ENCODE measurements around the gene PVALB.

The PVALB gene

DNA sequence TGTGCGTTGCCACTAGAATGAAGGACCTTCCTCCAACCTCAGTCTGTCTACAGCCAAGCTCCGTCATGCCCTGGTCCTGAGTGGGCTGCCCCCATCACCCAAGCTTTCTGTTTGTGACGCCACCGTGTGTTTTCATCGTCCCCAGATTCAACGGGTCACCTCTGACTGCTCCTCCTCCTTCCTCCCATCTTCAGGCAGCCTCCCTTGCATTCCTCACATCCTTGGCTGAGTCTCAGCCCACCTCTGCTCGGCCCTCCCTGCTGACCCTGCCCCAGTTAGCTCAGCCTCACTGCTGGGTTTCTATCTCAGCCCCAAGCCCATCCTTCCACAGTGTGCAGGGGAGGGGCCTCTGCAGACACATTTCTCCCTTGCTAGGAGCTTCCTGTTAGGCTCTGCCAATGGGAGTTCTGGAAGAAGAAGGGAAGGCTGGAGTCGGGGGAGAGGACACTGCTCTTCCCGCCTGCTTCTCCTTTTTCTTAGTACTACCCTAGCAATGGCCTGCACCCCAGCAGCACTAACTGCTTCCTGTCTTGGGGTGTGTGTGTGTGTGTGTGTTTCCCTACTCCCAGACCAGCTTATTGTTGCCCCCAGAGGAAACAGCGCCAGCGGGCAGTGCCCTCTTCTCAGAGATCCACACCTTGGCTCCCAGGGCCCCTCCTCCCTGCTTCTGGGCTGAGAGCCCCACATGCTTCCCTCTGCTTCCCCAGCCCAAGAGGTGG, 46.2 kb downstream of the PVALB start:
- no peak for DNase-seq

DNA sequence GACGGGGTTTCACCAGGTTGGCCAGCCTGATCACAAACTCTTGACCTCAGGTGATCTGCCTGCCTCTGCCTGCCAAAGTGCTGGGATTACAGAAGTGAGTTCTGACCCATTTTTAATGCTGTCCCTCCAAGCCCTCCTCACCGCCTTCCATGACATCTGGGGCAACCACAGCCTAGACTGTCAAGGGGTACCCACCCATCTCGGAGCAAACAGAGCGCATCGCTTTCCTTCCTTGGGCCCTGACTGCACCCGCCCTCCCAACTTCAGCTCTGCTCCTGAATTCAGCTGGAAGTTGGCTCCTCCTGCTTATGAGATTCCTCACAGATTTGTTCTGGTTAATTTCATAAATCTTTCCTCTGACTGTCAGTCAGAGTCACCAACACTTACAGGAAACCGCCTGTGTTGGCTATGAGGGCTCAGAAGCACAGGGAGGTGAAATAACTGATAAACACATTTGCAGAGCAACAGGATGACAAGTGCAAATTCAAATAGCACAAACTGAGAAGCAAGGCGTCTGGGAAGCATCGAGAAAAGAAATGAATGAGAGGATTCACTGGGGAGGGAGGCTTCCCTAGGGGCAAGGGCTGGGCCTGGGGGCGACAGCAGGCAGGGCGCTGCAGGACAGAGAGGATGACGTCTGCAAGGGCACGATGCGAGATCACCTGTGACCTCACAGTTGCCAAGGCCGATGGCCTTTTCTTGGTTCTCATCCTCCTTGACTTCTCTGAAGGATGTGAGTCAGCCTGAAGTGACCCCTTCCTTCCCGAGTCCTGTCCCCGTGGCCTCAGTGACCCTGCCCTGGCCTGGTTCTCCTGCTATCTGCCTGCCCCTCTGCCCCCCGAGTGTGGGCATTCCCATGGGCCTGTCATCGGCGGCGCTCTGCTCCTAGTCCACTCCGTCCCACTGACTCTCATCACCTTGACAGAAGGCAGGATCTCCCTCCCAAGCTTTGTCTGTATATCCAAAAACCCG, 47.0 kb downstream of the PVALB start:
- no peak for DNase-seq

DNA sequence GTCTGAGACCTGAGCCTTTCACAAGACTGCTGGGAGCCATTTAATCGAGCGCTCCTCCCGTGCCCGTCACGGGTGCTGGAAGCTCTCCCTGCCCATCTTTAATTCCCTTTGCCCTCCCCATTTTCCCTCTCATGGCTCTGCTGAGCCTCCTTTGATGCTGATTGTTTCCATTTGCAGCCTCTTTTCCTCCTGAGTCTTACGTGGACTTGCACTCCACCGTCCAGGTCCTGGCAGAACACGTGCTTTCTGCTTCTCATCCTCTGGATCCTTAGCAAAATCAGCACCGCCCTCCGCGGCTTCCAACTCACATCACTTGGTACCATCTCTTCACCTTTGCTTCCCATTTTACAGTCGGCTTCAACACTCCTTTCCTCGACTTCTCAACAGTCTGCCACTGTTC, 48.2 kb downstream of the PVALB start:
- no peak for DNase-seq

DNA sequence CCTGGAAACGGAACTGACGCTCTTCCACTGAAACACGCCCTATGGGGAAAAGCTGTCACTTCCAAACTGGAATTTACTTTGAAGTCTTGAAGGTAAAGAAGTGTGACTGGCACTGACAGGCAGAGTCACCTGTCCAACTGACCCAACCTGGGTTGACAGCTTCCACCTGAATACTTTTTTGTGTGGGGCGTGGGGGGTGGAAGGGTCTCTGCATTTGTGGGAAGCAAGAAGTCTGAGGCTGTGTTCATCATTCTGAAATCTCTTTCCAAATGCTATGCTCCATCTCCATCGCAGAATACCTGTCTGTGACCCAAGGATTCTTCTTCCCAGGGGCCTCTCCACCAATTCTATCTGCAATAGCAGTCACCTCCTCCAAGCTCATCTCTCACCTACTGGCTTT, 48.7 kb downstream of the PVALB start:
- DNase-seq = no peak

DNA sequence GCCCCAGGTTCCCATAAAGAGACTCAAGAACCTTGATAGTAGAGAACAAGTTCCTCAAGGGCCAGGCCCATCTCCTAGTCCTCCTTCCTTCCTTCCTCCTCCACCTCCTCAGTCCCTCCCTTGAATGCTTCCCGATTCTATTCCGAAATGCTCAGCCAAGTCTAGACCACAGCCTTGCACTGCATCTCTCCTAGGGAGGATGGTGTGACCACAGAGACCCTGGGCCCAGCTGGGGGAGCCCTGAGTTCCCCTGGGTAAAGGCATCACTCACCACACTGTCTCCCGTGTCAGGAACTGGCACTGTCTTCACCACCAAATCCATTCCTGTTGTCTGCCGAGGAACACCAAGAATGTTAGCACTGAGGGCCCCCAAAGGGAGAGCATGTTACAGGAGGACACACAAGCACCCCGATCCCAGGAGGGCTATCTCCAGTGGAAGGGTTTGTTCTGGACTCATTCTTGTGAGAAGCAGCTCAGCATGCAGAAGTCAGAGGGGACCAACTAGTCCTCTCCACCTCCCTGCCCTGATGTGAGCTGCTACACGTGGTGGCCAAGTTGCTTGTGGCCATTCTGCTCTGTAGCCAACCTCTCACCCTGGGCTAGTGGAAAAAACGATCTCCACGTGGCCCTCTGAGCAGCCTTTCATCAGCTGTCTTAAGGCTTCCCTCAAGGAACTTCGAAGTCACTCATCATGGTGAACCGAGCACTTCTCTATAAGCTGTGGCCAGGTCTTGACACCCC, 49.6 kb downstream of the PVALB start:
- no peak for DNase-seq

DNA sequence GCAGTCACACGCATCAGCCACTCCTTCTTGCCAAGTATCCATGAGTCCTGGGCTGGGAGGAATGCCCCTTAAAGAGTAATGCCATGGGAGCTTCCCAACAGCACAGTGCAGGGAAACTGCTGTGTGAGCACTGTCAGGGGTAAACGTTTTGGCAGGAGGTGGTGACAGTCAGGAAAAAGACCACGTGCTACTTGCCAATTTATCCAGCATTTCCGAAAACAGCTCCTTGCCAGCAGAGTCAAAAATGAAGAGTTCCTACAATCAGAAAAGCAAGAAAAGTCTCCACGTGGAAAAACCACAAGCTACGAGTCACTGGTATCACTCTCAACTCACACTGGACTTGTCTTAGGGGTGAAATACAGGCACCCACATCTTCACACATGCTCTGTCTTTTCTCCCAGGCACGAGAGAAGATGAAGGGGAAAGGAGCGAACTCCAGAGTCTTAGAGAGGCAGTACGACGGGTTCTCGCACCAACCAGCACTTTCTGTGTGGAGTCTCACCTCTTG, 50.8 kb downstream of the PVALB start:
- no peak for DNase-seq

DNA sequence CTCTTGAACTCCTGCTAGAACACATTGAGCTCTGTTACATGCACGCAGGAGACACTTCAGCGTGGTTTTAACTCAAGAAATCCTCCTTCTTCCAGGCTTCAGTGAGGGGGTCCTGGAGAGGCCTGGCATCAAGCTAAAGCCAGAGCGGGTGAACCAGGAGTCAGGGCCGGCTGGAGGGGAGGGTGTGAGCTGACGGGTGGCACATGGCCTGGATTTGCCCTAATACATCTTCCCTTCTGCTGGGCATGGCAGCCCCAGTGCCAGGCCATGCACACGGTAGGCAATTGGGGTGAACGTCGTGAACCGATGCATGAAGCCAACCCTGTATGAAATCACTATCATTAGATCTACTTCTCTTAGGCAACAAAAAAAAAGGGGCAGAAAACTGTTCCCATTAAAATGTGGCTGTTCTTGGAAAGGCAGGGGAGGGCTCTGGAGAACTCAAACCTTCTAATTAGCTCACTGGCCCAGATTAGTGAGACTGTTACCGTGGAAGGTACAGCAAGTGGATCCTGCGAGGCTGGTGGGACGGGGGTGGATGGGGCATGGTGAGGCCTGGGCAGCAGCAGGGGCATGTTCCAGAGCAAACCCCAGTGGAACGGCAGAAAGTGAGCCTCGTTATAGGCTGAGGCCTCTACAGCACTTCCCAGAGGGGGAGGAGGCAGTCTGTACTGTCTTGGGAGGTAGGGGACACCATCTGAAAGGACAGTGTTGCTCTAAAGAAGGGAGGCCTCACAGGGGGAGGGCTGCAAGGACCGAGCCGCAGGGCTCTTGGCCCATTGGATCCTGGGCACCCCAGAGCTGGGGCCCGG, 51.5 kb downstream of the PVALB start:
- no peak for DNase-seq

DNA sequence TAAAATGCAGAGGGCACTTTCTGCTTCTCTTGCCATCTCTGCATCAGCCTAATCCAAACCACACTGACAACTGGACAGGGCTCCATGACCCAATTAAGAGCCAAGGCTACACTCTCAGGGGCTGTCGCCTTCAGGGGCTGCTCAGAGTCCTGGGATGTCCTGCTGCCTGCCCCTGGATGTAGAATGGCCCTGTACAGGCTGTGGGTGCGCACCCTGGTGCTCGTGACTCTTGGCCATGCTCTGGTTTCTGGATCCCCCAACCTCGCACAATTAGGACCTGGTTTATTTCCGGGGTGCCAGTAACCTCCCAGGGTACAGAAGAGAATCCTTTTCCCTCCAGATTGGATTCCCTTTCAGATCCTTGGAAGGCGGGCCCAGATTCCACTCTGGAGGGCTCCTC, 52.2 kb downstream of the PVALB start:
- no peak for DNase-seq

DNA sequence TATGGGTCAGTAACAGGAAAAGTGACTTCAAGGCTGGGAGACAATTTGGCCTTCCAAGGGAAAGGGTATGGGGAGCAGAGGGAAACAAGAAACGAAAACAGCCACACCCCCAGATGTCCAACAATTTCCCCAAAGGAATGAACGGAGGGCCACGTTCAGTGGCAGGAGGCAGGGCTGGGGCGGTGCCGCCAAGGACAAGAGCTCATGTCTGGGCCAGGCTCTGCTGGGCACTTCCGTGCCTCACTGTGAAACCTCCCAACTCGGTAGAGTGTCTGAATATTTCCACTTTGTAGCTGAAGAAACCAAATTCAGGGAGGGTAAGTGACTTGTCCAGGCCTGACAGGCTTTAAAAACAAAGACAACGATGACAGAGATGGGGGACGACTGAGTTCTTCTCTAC, 52.8 kb downstream of the PVALB start:
- DNase-seq = no peak

DNA sequence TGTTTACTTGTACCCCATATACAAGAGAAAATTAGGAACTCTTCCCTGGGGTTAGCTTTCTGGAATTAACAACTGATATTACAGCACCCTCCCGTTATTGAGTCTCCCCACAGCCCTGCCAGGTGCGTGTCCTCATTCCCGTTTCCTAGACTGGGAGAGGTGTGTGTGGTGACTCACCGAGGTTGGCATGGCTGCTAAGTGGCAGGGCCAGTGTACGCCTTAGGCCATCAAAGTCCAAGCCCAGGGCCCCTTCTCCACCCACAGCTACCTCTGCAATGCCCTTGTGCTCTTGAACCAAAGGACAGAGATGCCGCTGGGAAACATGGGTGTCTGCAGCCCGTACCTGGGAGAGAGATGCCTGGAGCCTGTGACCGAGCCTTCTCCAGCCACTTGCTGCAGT, 53.3 kb downstream of the PVALB start:
- no peak for DNase-seq

DNA sequence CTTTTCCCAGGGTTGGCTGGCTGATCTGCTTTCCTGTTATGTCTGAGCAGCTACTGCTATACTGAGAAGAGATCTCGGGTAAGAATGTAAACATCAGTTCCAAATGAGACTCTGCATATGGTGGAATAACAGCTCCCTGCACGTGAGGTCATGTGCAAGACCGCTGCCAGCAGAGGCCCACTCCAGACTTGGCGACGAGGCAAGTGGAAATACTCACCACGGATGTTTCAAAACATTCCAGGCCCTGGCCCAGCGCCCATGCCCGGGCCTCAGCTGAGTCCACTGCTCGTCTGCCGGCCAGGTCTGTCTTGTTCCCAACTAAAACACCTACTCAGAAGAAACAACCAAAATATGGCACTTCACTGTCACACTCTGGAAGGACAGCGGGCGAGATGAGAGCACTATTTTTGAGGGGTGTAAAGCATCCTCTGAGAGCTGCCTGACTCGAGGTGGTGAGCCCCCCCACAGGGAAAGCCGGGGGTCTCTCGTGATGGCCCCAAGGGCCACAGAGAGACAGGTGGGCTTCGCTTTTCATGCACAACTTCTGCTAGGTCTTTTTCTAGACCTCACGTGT, 54.1 kb downstream of the PVALB start:
- no peak for DNase-seq

DNA sequence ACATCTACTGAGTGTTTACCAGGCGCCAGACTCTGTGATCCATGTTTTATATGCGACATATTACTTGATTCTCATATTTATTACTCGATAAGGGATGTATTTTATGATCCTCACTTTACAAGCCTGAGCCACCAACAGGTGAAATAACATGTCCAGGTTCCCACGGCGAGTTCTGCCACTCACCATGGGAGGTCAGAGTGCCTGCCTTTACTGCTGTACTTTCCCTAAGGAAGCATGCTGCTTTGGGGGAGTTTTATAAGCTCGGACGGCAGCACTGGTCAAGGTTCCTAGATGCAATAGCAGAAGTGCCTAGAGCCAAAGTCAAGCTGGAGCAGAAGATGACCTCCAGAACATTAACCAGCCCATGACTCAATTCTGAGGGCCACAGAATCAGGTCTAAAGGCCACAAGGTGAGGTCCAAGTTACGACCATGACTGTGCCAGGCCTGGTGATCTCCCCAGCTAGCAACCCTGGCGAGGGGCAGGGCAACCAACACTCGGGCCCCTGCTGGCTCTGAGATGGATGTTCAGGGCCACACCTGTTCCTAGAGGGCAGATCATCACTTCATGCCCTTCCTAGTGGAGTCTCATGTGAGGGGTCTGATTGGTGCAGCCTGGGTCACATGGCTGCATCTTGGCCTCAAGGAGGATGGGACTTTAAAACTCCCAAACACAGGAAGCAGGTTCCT, 55.1 kb downstream of the PVALB start:
- no peak for DNase-seq

DNA sequence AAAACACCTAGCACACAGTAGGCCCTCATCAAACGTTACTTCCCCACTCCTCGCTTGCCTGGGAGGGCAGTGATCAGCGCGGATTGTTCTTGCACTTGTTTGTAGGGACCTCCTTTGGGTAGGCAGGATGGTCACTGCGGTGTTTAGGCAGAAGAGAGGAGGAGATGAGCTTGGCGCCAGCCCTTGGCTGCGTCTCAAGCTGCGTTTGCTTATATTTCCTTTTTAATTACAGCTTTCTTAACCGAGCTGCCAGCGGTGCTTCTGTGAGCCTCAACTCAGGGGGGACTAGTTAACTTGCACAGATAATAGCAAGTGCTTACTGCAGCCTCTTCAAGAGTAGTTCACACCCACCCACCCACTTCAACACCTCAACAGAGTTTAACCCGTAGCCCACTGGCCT, 56.0 kb downstream of the PVALB start:
- no peak for DNase-seq

DNA sequence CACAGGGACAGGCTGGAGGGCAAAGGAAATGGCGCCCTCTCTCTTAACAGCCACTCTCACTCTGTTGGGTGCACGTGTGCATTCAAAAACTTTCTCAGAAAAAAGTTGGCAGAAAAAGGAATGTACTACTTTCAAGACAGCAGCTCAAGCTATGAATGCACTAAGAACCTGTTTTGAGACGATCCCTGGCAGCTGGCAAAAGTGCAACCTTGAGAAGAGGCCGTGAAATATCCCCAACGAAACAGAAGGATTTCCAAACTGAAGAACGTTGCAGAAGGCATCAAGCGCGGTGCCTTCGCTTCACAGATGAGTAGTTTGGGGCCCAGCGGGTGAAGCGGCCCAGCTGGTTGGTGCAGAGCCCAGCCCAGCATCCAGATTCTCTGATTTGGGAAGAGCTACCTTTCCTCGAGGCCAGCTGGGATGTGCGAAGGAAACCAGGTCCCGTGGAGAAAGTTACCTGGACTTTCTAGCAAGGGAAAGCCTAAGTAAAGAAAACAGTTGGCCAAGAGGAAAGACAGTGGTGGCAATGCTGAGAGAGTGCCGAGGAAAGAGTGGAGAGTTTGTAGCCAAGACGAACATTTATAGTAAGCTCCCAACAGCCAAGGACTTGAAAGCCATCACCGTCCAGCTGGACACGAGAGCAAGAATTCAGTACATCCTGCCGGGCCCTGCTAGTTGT, 57.2 kb downstream of the PVALB start:
- no peak for DNase-seq

DNA sequence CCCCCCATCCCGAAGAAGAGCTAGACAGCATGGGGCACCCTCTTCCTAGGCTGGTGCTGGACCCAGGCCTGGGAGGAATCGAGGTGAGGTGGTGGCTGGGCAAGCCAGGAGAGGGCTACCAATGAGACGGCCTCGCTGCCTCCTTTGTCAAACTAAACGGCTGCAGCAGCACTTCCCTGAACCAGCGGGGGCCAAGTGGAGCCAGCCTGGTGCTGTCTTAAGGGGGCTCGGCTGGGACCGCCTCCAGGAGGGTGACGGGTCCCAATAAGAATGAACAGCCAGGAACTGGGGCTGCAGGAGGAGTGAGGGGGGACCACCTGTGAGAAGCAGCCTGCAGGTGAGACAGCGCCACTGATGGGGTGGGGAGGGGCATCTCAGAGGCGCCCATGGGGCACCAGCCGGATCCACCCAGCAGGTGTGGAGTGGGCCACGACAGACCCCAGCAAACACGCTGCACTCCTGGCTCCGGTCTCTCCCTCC, 58.0 kb downstream of the PVALB start:
- no peak for DNase-seq

DNA sequence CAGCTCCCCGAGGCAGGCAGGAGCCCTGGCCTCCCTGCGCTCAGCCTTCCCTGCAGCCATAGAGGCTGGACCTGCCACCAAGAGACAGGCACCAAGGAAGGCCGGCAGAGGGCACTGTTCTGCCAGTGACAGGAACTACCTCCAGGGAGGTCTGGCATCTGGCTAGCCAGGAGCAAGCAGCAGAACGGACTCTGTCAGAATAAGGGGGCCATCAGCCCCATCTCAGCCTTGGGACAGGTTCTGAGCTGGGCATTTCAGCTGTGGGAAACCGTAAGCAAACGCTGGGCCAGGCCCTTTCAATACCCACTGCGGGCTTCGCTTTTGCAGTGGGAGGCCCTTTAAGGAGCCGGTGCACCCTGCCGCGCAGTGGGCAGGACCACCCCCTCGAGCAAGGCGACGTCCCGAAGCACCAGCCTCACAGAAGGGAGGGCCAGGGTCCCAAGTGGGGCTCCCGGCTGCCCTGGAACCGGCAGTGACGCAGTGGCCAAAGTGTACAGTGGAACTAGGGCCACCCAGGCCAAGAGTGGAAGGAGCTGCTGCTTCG, 59.1 kb downstream of the PVALB start:
- DNase-seq = peak; percentile 71 to 72

DNA sequence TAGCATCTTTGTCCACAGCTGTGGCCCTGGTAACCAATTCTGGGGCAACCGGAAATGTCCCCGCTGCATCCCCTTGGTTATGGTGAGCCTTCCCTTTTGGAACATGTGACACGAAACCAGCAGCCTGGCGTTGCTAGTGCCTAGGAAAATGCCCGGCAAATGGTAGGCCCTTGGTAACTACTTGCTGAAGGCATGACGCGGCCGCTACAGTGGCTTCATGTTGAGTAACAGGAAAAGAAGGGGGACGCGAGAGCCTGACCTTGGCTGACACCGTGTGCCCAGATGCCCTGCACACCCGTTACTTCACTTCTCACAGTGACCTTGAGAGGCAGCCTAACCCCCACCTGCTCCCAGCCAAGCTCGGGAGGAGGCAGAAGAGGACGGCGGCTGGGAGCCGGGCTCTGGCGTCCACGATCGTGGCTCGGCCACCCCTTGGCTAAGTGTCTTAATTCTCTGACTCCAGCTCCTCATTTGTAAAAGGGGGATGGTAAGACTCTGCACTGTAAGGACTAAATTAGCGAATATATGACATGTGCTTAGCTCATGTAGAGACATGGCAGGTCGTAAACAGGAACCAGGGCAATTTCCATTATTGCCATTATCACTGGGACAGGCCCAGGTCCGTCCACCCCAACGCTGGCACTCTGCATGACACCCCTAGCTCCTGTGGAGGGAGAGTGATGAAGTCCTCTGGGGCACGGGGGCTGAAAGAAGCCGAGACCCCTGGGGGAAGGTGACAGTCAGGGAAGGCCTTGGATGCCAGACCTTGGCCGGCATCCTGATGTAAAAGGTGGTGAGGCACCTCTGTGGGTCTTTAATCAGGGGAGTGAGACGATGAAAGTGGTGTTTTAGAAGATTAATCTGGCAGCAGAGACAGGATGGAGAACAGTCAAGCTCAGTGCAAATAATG, 59.8 kb downstream of the PVALB start:
- DNase-seq = no peak

DNA sequence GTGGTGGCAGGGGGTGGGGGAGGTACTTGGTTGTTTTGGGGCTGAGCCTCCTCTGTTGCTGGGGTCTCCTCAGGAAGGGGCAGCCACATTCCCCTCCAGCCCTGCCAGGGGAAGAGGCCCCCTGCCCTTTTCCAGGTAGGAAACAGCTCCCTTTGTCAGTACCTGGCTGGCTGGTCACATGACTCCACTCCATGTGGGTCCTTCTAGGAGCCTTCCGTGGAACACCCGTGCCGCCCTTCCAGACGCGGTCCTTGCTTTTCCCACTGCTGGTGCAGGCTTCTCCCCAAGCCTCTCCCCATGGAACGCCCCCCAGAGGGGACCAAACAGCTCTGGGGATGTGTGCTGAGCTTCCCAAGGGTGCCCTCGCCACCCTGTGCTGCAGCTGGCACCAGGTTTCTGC, 60.8 kb downstream of the PVALB start:
- DNase-seq = no peak

DNA sequence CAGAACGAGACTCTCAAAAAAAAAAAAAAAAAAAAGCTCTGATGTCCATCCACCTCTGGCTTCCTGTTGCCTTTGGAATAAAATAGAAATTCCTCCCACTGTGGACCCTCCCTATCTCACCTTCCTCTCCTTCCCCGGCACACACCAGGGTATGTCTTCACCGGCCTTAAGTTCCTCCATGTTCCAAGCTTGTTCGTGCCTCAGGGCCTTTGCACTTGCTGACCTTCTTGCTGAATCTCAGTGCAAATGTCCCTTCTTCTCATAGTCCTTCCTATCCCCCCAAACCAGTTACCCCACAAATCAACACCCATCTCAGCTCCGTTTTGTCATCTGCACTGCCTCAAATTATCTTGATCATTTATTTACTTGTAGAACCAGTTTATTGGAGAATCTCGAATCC, 61.5 kb downstream of the PVALB start:
- DNase-seq = no peak
